GM12878 (cell line): ENCODE measurements around the gene OR6X1. TPM values are rescaled to one million over a fixed set of nuclear protein-coding genes. Genes with fewer than 3 reads are reported as not detected.

Experiments used
- ATAC-seq: fragments of 200-7000 bp; cut with Tn5 transposase; 3 replicates; pipeline ENCODE4 v1.9.1; 2020; ENCODE audit warnings: mild to moderate bottlenecking, moderate library complexity
- BruUV-seq: library from RNA; stranded (reverse); fragments of 400-500 nt; replicated peaks from 2 replicates; lab custom pipeline; 2021; lab: Mats Ljungman, UMichigan
- CTCF ChIA-PET: fragments of 300-600 bp; sonication (Branson Sonifier 250); formaldehyde crosslinking; extraction: SDS; loops from one replicate; lab custom pipeline; 2021; ENCODE audit warnings: inconsistent platforms; lab: Yijun Ruan, JAX
- POLR2A ChIA-PET: fragments of 350-600 bp; formaldehyde crosslinking; extraction: SDS; loops from one replicate; lab custom pipeline; 2021; ENCODE audit warnings: inconsistent platforms; lab: Charles Lee
- RAD21 ChIA-PET: fragments of 300-600 bp; sonication (Branson Sonifier 250); formaldehyde crosslinking; loops from one replicate; lab custom pipeline; 2023; ENCODE audit warnings: antibody characterized with exemption; ENCODE audit not compliant: unreplicated experiment; lab: Charles Lee
- SMC1A ChIA-PET: fragments of 300-600 bp; sonication (Branson Sonifier 250); formaldehyde crosslinking; loops from one replicate; lab custom pipeline; 2023; ENCODE audit not compliant: unreplicated experiment, uncharacterized antibody; lab: Charles Lee
- DNase-seq: peaks from one replicate; pipeline ENCODE4 v3.0.0-alpha.2; 2011; ENCODE audit warnings: low read depth, low spot score
- FAIRE-seq: peaks from 3 replicates; lab custom pipeline; 2011; peaks lifted over from hg19 to GRCh38; lab: Jason Lieb, UNC
- H2AFZ ChIP-seq: 2 replicates; pipeline ENCODE4 v1.6.0; 2011; ENCODE audit warnings: low read depth, low read length, control low read depth; ENCODE audit not compliant: control insufficient read depth
- H3K27ac ChIP-seq: 2 replicates; pipeline ENCODE4 v1.5.1; 2011; ENCODE audit warnings: control low read depth; ENCODE audit not compliant: control insufficient read depth, insufficient read depth
- H3K27me3 ChIP-seq, 2 experiments: replicated peaks in 1 of 2; 2 replicates each; pipeline versions ENCODE4 v1.6.0 to v1.6.1; 2011; ENCODE audit warnings: low read length in 1 of 2; ENCODE audit not compliant: control insufficient read depth in 2 of 2, insufficient read depth in 2 of 2
- H3K36me3 ChIP-seq, 2 experiments: 2 replicates each; pipeline ENCODE4 v1.5.1; 2011; ENCODE audit warnings: low read length in 1 of 2; ENCODE audit not compliant: control insufficient read depth in 2 of 2, insufficient read depth in 2 of 2
- H3K4me1 ChIP-seq: 2 replicates; pipeline ENCODE4 v1.6.1; 2011; ENCODE audit warnings: mild to moderate bottlenecking, low read length, moderate library complexity, mixed read lengths; ENCODE audit not compliant: control insufficient read depth, insufficient read depth
- H3K4me2 ChIP-seq: 2 replicates; pipeline ENCODE4 v1.6.0; 2011; ENCODE audit warnings: control low read depth; ENCODE audit not compliant: control insufficient read depth, insufficient read depth
- H3K4me3 ChIP-seq: fragments of 200-600 bp; sonication (generic); 2 replicates; pipeline ENCODE4 v1.5.1; 2016
- H3K79me2 ChIP-seq: 2 replicates; pipeline ENCODE4 v1.6.0; 2011; ENCODE audit warnings: low read length; ENCODE audit not compliant: control insufficient read depth, insufficient read depth
- H3K9ac ChIP-seq: 2 replicates; pipeline ENCODE4 v1.8.0; 2011; ENCODE audit warnings: low read length, control low read depth, mixed read lengths; ENCODE audit not compliant: control insufficient read depth, insufficient read depth
- H3K9me3 ChIP-seq: replicated peaks from 3 replicates; pipeline ENCODE4 v1.5.1; 2011; ENCODE audit warnings: mild to moderate bottlenecking, low read length; ENCODE audit not compliant: control insufficient read depth, insufficient read depth
- H4K20me1 ChIP-seq: 2 replicates; pipeline ENCODE4 v1.6.0; 2011; ENCODE audit not compliant: control insufficient read depth, insufficient read depth
- BHLHE40 ChIP-seq, 2 experiments: fragments of 450-650 bp in 1 of 2; IDR thresholded peaks; 2 replicates each; pipeline ENCODE4 v1.6.1; 2011 to 2017; ENCODE audit warnings: low read depth in 2 of 2, borderline replicate concordance in 1 of 2, improper control_type of control experiment in 1 of 2, low read length in 1 of 2, mild to moderate bottlenecking in 1 of 2
- CEBPB ChIP-seq, 2 experiments: fragments of 150-350 bp in 1 of 2; IDR thresholded peaks; 2 replicates each; pipeline ENCODE4 v1.6.1; 2012 to 2014; ENCODE audit warnings: low read depth in 2 of 2, low read length in 2 of 2, borderline replicate concordance in 1 of 2, inconsistent platforms in 1 of 2
- CHD4 ChIP-seq: fragments of 200-600 bp; sonication (generic); IDR thresholded peaks from 2 replicates; pipeline ENCODE4 v1.6.1; 2016; ENCODE audit warnings: mild to moderate bottlenecking
- CREM ChIP-seq: IDR thresholded peaks from 2 replicates; pipeline ENCODE4 v1.6.1; 2014; ENCODE audit warnings: antibody characterized with exemption, low read depth
- E2F4 ChIP-seq: IDR thresholded peaks from 2 replicates; pipeline ENCODE4 v1.6.1; 2012; ENCODE audit warnings: low read depth, low read length, improper control_type of control experiment
- FOXM1 ChIP-seq: IDR thresholded peaks from 2 replicates; pipeline ENCODE4 v1.6.1; 2012; ENCODE audit warnings: low read depth, mild to moderate bottlenecking, inconsistent platforms, low read length, moderate library complexity
- HDAC2 ChIP-seq: fragments of 200-600 bp; sonication (generic); IDR thresholded peaks from 2 replicates; pipeline ENCODE4 v1.6.1; 2017
- IKZF2 ChIP-seq, 2 experiments: fragments of 450-650 bp; IDR thresholded peaks; 2 replicates each; pipeline ENCODE4 v1.6.1; 2017; ENCODE audit warnings: mild to moderate bottlenecking in 2 of 2, moderate library complexity in 2 of 2
- NR2F1 ChIP-seq: fragments of 450-650 bp; conservative IDR thresholded peaks from 2 replicates; pipeline ENCODE4 v1.6.1; 2017; ENCODE audit warnings: mild to moderate bottlenecking
- SIX5 ChIP-seq: IDR thresholded peaks from 2 replicates; pipeline ENCODE4 v1.6.1; 2011; ENCODE audit warnings: mild to moderate bottlenecking, low read depth, low read length, moderate library complexity; ENCODE audit not compliant: severe bottlenecking
- SRF ChIP-seq, 2 experiments: IDR thresholded peaks; 2 replicates each; pipeline ENCODE4 v1.6.1; 2011; ENCODE audit warnings: low read depth in 2 of 2, low read length in 2 of 2, mild to moderate bottlenecking in 1 of 2, moderate library complexity in 1 of 2
- TAF1 ChIP-seq: IDR thresholded peaks from 2 replicates; pipeline ENCODE4 v1.6.1; 2011; ENCODE audit warnings: mild to moderate bottlenecking, low read depth, low read length, borderline replicate concordance
- TARDBP ChIP-seq: IDR thresholded peaks from 2 replicates; pipeline ENCODE4 v1.6.1; 2016; ENCODE audit warnings: borderline replicate concordance
- ZNF217 ChIP-seq: fragments of 450-650 bp; IDR thresholded peaks from 2 replicates; pipeline ENCODE4 v1.6.1; 2017; ENCODE audit warnings: antibody characterized with exemption, mild to moderate bottlenecking
- ZNF384 ChIP-seq: IDR thresholded peaks from 2 replicates; pipeline ENCODE4 v1.6.1; 2012; ENCODE audit warnings: low read depth, mild to moderate bottlenecking, low read length, improper control_type of control experiment, borderline replicate concordance
- WGBS: methylation state at CpG from one replicate; pipeline ENCODE4 v1.1.6; 2016; ENCODE audit warnings: low lambda C conversion rate; ENCODE audit not compliant: insufficient replicate concordance, insufficient coverage; ENCODE audit errors: missing lambda C conversion rate; 5-methylcytosine and 5-hydroxymethylcytosine counted together
- in situ Hi-C: fragments of 300-500 bp; cut with MboI; formaldehyde crosslinking; loops from 9 replicates; pipeline ENCODE4 v1.14.3; 2018; ENCODE audit warnings: mixed read lengths
- intact Hi-C: fragments of 100-400 bp; cut with micrococcal nuclease; formaldehyde crosslinking; loops from one replicate; pipeline ENCODE4 v1.14.2; 2022; ENCODE audit not compliant: unreplicated experiment
- polyA plus RNA-seq, 11 experiments: library from polyadenylated mRNA; depleted of rRNA in 4 of 11; unstranded in 6 of 11; stranded (reverse) in 5 of 11; fragments of >200 nt; fragmentation: Nextera tagmentation in 4 of 11; fragmentation: Illumina TruSeq in 1 of 11; extraction: Ambion mirVana in 4 of 11; extraction: Trizol in 1 of 11; gene quantifications; 1 replicate in 1 of 11; 2 replicates in 10 of 11; pipeline versions ENCODE4 v1.2.1 to v1.2.3, GENCODE V29; 2011 to 2016; ENCODE audit warnings: inconsistent platforms in 2 of 11, missing spikeins in 2 of 11, low read depth in 1 of 11
- total RNA-seq, 4 experiments: library from RNA; depleted of rRNA in 3 of 4; stranded (reverse); fragments of >200 nt in 3 of 4; fragmentation: Illumina TruSeq in 1 of 4; extraction: Trizol in 1 of 4; gene quantifications; 2 replicates each; pipeline versions ENCODE4 v1.2.1 to v1.2.3, GENCODE V29; 2013 to 2021

The OR6X1 gene
- total and polyA plus RNA-seq, 10 of the 15 experiments (the other 5 are each of a cell fraction or from before 2014, with no cell fraction given), result not detected

GRCh38 chr11:123755813-123756212 is 1.5 kb upstream of the OR6X1 start:
- intact Hi-C loops, result no loop called here
- POLR2A ChIA-PET, result no interaction called here
- no TSS peak for BruUV-seq

GRCh38 chr11:123755344-123755743 is 1.0 kb upstream of the OR6X1 start:
- TF ChIP-seq SIX5 (no peak), HDAC2 (no peak), CEBPB (IDR thresholded peaks at IDR 0.05; ENCODE audit: borderline replicate concordance in 1 of 2, low read depth in 2 of 2, low read length in 2 of 2) (no peak), BHLHE40 (IDR thresholded peaks at IDR 0.05; ENCODE audit: borderline replicate concordance in 1 of 2, low read depth in 2 of 2, low read length in 1 of 2) (no peak), CREM (no peak), TAF1 (no peak), IKZF2 (IDR thresholded peaks at IDR 0.05) (no peak), ZNF217 (no peak), SRF (IDR thresholded peaks at IDR 0.05; ENCODE audit: low read depth in 2 of 2, low read length in 2 of 2) (no peak), CHD4 (no peak)
- intact Hi-C loops, result no loop called here

More at GRCh38 chr11:123755813-123756212, 1.5 kb upstream of the OR6X1 start:
- H3K9me3 ChIP-seq, result no peaks in the 10 kb centered on the region
- TF ChIP-seq CHD4, result no peak
- TF ChIP-seq FOXM1, result no peak
- no peak for TF ChIP-seq TARDBP
- no peak for TF ChIP-seq NR2F1
- no peak for TF ChIP-seq ZNF384
- TF ChIP-seq SIX5, result no peak
- TF ChIP-seq E2F4, result no peak
- FAIRE-seq (no peak), DNase-seq (no peak), ATAC-seq (no peak)
- H3K79me2 ChIP-seq, result no peaks in the 10 kb centered on the region
- H3K36me3 ChIP-seq, result no peaks in the 10 kb centered on the region
- H3K27me3 ChIP-seq, result no peaks in the 10 kb centered on the region; a peak in 1 of 4 replicates
- ChIA-PET CTCF (no interaction called here), RAD21 (no interaction called here), SMC1A (interaction anchor here (1.2 to 2.4 kb wide), 3 partner anchors 9 to 112 kb away, joined by 4 to 7 read pairs (median 6); no protein-coding TSS in a partner anchor)
- no peak overlapping the region for H3K27ac ChIP-seq
- H4K20me1 ChIP-seq, result no peaks in the 10 kb centered on the region
- H3K9ac ChIP-seq, result no peak overlapping the region
- WGBS, result 45% methylated on average over 3 of the region's 3 CpGs
- H3K4me2 ChIP-seq, result no peak overlapping the region
- no peak overlapping the region for H3K4me3 ChIP-seq
- H3K4me1 ChIP-seq, result no peaks in the 10 kb centered on the region
- H2AFZ ChIP-seq, result no peak overlapping the region
- in situ Hi-C loops, result no loop called here

More at GRCh38 chr11:123755344-123755743, 1.0 kb upstream of the OR6X1 start:
- Histone ChIP-seq H3K9ac (no peak overlapping the region), H3K79me2 (no peaks in the 10 kb centered on the region), H3K4me2 (no peak overlapping the region), H4K20me1 (no peaks in the 10 kb centered on the region), H3K27me3 (no peaks in the 10 kb centered on the region; a peak in 1 of 4 replicates), H3K36me3 (no peaks in the 10 kb centered on the region), H3K27ac (no peak overlapping the region), H3K4me1 (no peaks in the 10 kb centered on the region), H3K4me3 (no peak overlapping the region), H2AFZ (no peak overlapping the region), H3K9me3 (no peaks in the 10 kb centered on the region)
- FAIRE-seq, result no peak
- no peak for DNase-seq
- ChIA-PET CTCF (interaction anchor here (1.0 kb wide), 1 partner anchor 44 kb away, joined by 3 read pairs; no protein-coding TSS in a partner anchor), SMC1A (interaction anchor here (1.2 to 2.4 kb wide), 3 partner anchors 9 to 111 kb away, joined by 4 to 7 read pairs (median 6); no protein-coding TSS in a partner anchor), POLR2A (no interaction called here), RAD21 (no interaction called here)
- BruUV-seq, result no TSS peak
- in situ Hi-C loops, result no loop called here
- ATAC-seq, result no peak
